Right renal cortex interstitium (tissue), 3 donors: ENCODE results near the gene ETV6. TPM values are rescaled to one million over a fixed set of nuclear protein-coding genes. Genes with fewer than 3 reads are reported as not detected.

Experiments
- DNase-seq, 3 donors: peaks; one replicate each; pipeline ENCODE4 v3.0.0-alpha.2; 2013; ENCODE audit warnings: low read depth in 3 of 3, low spot score in 2 of 3
- polyA plus RNA-seq, 3 donors: library from polyadenylated mRNA; unstranded; fragments of 120-200 nt; gene quantifications; one replicate each; pipeline ENCODE4 v1.2.1, GENCODE V29; 2013; ENCODE audit not compliant: insufficient read length in 3 of 3

The ETV6 gene
- polyA plus RNA-seq, 3 donors, result 12.8 to 13.3 (median 13.0) TPM

- no peak for DNase-seq
Measured at GRCh38 chr12:11838403-11838802, 188.9 kb downstream of the ETV6 start.

GRCh38 chr12:11839091-11839641, 189.7 kb downstream of the ETV6 start:
- no peak for DNase-seq

DNA sequence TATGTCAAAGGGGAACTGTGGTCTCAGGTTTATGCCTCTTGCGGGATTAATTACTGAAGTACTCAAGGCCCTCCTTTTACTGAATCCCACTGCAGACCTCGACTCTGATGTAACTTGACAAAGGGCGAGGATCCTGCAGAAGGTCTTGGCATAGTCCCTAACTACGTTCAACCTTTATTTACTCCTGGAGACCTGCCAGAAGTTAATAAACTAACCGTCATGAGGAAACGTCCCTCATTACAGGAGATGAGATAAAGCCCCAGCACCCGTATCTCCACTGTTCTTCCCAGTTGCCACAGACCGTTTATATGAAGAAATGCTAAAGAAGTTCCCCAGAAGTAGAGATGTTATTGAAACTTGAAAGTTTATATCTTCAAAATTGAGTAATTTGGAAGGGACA, 190.9 kb downstream of the ETV6 start:
- DNase-seq, result no peak

- no peak for DNase-seq
Measured at GRCh38 chr12:11846488-11846887, 197.0 kb downstream of the ETV6 start.

- no peak for DNase-seq
Measured at GRCh38 chr12:11847539-11847938, 198.1 kb downstream of the ETV6 start.

GRCh38 chr12:11849757-11850504, 200.5 kb downstream of the ETV6 start:
- DNase-seq, result no peak

- no peak for DNase-seq
Measured at GRCh38 chr12:11853126-11853525, 203.7 kb downstream of the ETV6 start.

- DNase-seq, result no peak
Measured at GRCh38 chr12:11854011-11854499, 204.6 kb downstream of the ETV6 start.

- no peak for DNase-seq
Measured at GRCh38 chr12:11855983-11856374, 206.5 kb downstream of the ETV6 start.

DNA sequence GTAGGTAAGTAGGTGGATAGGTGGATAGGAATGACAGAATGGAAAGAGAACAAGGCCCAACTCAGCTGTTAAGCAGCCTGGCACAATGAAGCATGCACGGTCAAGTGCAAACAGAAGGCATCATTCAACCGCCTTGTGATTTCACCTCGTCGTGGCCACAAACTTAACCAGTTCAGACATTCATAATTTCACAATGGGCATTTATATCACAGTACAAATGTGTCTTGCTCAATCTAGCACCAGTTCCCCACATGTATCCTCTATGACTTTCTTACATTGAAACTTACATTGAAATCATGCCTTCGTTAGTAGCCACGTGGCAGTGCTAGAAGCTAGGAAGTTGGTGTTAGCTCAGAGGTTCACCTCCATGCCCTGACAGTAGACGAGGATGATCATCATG, 207.5 kb downstream of the ETV6 start:
- no peak for DNase-seq

- no peak for DNase-seq
Measured at GRCh38 chr12:11859705-11860425, 210.4 kb downstream of the ETV6 start.

DNA sequence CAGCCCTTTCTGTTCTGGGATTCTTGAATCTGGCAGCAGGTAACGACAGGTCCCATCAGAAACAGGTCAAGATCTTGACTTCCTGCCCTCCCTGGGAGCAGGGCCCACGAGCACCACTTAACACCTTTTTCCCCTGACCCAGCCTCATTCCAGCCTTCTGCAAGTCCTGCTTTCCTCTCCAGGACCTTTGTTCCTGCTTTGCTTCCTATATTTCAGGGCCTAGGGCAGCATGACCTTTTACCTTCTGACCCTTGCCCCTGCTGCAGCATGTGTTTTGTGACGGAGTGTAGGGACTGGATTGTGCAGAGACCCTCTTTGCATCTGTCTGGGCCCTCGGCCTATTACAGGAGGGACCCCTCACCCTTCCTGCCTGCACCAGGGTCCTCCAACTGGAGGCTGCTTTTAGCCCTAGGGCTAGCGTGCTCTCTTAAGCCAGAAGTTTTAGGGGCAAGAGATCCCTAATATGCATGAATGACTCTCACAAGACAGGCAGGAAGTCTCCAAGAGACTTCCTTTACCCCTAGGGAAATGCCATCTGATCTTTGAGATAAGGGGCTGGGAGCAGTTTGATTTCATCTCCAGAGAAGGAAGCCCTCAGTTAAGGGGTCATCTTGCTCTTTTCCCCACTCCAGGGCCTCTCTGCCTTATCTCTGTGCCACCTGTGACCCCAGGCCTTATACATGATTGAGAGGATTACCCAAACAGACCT, 211.8 kb downstream of the ETV6 start:
- DNase-seq, result no peak

DNA sequence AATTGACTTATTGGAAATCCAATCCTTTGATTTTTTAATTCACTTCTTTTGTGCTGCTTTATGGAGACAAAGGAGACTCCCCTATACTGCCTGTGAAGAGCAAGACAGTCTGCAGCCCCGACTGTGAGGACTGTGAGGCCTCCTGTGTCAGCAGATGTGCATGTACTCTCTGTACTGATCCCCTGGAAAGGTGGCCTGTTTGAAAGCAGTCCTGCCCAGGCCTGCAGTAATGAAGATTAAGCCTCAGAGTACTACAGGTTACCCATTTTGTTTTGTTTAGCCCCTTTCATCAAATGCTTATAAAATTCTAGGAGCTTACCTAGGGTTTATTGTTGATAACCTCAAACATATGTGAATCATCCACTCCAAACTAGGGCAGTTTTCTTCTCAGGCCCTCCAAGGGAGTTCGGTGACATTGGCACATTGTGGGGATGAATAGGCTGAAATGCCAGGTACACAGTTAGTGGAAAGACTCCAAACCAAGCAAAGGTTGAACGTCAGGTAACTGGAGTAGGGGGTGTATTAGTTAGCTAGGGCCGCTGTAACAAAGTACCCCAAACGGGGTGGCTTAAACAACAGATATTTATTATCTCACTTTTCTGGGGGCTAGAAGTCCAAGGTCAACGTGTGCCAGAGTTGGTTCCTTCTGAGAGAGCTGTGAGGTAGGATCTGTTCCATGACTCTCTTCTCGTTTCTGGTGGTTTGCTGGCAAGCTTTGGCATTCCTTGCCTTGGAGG, 212.6 kb downstream of the ETV6 start:
- no peak for DNase-seq

GRCh38 chr12:11862798-11863197, 213.3 kb downstream of the ETV6 start:
- no peak for DNase-seq

DNA sequence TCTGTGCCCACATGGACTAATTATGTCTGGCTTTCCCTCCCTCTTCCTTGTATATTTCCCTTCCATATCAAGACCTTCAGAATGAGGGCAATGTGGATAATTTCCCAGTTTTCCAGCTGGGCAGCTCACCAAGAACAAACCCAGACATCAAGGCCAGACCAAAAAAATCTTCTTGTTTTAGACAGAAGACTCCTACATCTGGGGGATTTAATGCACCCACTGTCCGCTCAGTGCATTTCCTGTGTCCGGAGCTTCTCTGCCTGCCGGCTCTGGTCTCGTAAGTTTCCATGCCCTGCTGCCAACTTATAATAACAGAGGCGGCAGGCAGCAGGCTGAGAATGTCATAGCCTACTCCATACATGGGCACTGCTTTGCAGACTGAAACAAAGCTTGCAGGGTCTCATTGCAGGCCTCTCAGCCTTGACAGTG, 214.0 kb downstream of the ETV6 start:
- DNase-seq, result no peak

GRCh38 chr12:11863988-11864387, 214.5 kb downstream of the ETV6 start:
- no peak for DNase-seq

GRCh38 chr12:11865824-11866223, 216.3 kb downstream of the ETV6 start:
- DNase-seq, result no peak

DNA sequence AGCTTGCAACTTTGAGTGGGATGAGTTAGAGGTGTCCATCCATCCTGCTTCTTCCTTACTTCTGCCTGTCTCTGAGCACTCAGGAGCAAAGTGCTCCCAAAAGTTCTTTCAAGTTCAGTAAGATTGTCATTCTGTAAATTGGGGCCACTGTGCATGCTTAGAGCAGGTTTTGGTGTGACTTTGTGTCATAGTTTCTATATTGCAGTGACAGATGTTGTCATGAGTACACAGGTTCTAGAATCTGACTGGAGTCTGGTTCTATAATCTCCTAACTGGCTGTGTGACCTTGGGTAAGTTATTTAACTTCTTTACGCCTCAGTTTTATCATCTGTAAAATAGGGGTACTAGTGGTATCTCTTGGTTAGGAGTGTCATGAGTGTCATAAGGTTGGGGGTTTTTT, 218.6 kb downstream of the ETV6 start:
- no peak for DNase-seq

DNA sequence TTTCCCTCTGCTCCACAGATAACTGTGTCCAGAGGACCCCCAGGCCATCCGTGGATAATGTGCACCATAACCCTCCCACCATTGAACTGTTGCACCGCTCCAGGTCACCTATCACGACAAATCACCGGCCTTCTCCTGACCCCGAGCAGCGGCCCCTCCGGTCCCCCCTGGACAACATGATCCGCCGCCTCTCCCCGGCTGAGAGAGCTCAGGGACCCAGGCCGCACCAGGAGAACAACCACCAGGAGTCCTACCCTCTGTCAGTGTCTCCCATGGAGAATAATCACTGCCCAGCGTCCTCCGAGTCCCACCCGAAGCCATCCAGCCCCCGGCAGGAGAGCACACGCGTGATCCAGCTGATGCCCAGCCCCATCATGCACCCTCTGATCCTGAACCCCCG, 219.9 kb downstream of the ETV6 start:
- DNase-seq, result no peak

DNA sequence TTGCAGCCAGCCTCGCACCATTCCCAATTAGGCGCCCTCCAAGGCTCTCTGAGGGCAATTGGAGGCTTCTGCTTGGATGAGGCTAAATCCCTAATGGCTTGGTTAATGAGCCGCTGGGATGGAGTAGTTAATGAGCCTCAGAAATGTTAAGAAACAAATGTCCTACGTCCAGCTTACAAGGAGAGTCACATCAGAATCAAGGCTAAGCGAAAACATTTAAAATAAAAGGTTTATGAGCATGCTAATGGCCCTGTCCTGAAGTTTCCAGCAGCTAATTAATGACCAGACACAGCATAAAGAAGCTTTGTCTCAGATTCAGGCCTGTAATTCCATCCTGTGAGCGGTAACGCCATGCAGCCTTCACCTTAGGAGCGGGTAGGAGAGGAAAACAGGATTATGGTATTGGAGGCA, 220.6 kb downstream of the ETV6 start:
- no peak for DNase-seq
